ENCODE results near the gene NLRP13. TPM values are rescaled to one million over a fixed set of nuclear protein-coding genes. Genes with fewer than 3 reads are reported as not detected.
"Not testable (repeated sequence)": the region's sequence is repeated elsewhere in the genome, so short reads cannot be mapped to it uniquely, and the experiment has no call there.

The NLRP13 gene
- total and polyA plus RNA-seq, 7 donors: not detected

DNA sequence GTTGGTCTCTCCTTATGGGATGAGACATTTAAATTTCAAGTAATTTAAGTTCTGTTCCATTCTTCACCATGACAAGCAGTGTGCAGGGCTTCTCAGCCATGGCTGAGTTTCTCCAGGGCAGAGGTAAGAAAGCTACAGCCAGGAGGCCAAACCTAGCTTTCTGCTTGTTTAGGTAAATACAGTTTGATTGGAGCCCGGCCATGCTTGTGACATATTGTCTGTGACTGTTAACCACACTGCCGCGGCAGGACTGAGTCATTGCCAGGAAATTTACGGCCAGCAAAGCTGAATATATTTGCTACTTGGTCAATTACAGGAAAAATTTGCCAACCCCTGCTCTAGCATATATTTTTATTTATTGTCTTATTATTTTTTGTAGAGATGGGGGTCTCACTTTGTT is 26.2 kb upstream of the NLRP13 start:
- TF ChIP-seq, protein P1, sequence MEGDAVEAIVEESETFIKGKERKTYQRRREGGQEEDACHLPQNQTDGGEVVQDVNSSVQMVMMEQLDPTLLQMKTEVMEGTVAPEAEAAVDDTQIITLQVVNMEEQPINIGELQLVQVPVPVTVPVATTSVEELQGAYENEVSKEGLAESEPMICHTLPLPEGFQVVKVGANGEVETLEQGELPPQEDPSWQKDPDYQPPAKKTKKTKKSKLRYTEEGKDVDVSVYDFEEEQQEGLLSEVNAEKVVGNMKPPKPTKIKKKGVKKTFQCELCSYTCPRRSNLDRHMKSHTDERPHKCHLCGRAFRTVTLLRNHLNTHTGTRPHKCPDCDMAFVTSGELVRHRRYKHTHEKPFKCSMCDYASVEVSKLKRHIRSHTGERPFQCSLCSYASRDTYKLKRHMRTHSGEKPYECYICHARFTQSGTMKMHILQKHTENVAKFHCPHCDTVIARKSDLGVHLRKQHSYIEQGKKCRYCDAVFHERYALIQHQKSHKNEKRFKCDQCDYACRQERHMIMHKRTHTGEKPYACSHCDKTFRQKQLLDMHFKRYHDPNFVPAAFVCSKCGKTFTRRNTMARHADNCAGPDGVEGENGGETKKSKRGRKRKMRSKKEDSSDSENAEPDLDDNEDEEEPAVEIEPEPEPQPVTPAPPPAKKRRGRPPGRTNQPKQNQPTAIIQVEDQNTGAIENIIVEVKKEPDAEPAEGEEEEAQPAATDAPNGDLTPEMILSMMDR (IDR thresholded peaks at IDR 0.05): no peak
- 65 to 75% (median 73%) methylated on average over 4 of the region's 4 CpGs for WGBS, 3 donors
- intact Hi-C loops (cut with DNase I): no loop called here
- no peaks in the 10 kb centered on the region for H3K9me3 ChIP-seq
- no peaks in the 10 kb centered on the region for H3K36me3 ChIP-seq (ENCODE audit: insufficient read depth in 1 of 2, low read depth in 1 of 2)
- ATAC-seq (no peak), DNase-seq (no peak)
- no peak overlapping the region for H3K27ac ChIP-seq
- no peaks in the 10 kb centered on the region for H3K27me3 ChIP-seq (ENCODE audit: insufficient read depth in 3 of 3, low read length in 2 of 3)
- no peaks in the 10 kb centered on the region for H3K4me1 ChIP-seq
- no peak overlapping the region for H3K4me3 ChIP-seq

GRCh38 chr19:55956431-55956830 is 24.3 kb upstream of the NLRP13 start:
- Histone ChIP-seq H3K4me3 (no peak overlapping the region), H3K27ac (no peak overlapping the region), H3K36me3 (ENCODE audit: insufficient read depth in 1 of 2, low read depth in 1 of 2) (no peaks in the 10 kb centered on the region), H3K4me1 (no peaks in the 10 kb centered on the region), H3K9me3 (no peaks in the 10 kb centered on the region), H3K27me3 (ENCODE audit: insufficient read depth in 3 of 3, low read length in 2 of 3) (no peaks in the 10 kb centered on the region)
- 87 to 93% (median 92%) methylated on average over 7 of the region's 7 CpGs for WGBS, 3 donors
- intact Hi-C loops (cut with DNase I): no loop called here
- DNase-seq (no peak), ATAC-seq (no peak)
- TF ChIP-seq, protein P1 (IDR thresholded peaks at IDR 0.05): no peak

DNA sequence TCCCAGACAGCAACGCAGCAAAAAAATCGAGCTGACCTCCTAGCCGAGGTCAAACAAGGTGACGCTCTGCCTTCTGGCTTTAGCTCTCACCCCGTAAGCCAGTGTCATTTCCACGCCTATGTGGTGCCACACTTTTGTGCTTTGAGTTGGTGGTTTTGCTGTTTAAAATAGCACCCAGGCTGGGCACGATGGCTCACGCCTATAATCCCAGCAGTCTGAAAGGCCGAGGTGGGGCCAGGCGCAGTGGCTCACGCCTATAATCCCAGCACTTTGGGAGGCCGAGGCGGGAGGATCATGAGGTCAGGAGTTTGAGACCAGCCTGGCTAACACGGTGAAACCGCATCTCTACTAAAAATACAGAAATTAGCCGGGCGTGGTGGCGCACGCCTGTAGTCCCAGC is 18.4 kb upstream of the NLRP13 start:
- H3K36me3 ChIP-seq (ENCODE audit: insufficient read depth in 1 of 2, low read depth in 1 of 2); H3K27ac ChIP-seq; H3K4me1 ChIP-seq; H3K4me3 ChIP-seq; ATAC-seq; H3K27me3 ChIP-seq (ENCODE audit: insufficient read depth in 3 of 3, low read length in 2 of 3); DNase-seq; intact Hi-C loops (cut with DNase I); H3K9me3 ChIP-seq: not testable (repeated sequence)
- 88 to 92% (median 89%) methylated on average over 19 of the region's 19 CpGs for WGBS, 3 donors

- no peaks in the 10 kb centered on the region for H3K27me3 ChIP-seq (ENCODE audit: insufficient read depth in 3 of 3, low read length in 2 of 3)
- no peaks in the 10 kb centered on the region for H3K36me3 ChIP-seq (ENCODE audit: insufficient read depth in 1 of 2, low read depth in 1 of 2)
- no peak within 1 kb of the TSS for H3K27ac ChIP-seq
- H3K9me3 ChIP-seq: peaks cover 9% of the 10 kb centered on the region
- no peaks in the 10 kb centered on the region for H3K4me1 ChIP-seq
- H3K4me3 ChIP-seq: no peak within 1 kb of the TSS
- TF ChIP-seq, protein P1 (IDR thresholded peaks at IDR 0.05): no peak
- DNase-seq (no peak), ATAC-seq (no peak)
- WGBS, 3 donors: 73 to 81% (median 79%) methylated on average over 8 of the region's 8 CpGs
- intact Hi-C loops (cut with DNase I): no loop called here
Measured at GRCh38 chr19:55947532-55947931, 15.4 kb upstream of the NLRP13 start, which contains the start of gene NLRP8. TSS of gene NLRP8 (plus strand) at chr19:55947832.

- Histone ChIP-seq H3K9me3 (no peaks in the 10 kb centered on the region), H3K27me3 (ENCODE audit: insufficient read depth in 3 of 3, low read length in 2 of 3) (no peaks in the 10 kb centered on the region), H3K36me3 (ENCODE audit: insufficient read depth in 1 of 2, low read depth in 1 of 2) (no peaks in the 10 kb centered on the region), H3K4me1 (no peaks in the 10 kb centered on the region), H3K4me3 (no peak overlapping the region), H3K27ac (no peak overlapping the region)
- DNase-seq (no peak), ATAC-seq (no peak)
- TF ChIP-seq, protein P1 (IDR thresholded peaks at IDR 0.05): no peak
- intact Hi-C loops (cut with DNase I): no loop called here
- WGBS, 3 donors: 89% methylated on average over 11 of the region's 11 CpGs
Measured at GRCh38 chr19:55940306-55940705, 8.2 kb upstream of the NLRP13 start.
